Left kidney (tissue), 8 donors: ENCODE measurements around the gene RFTN2. TPM values are rescaled to one million over a fixed set of nuclear protein-coding genes. Genes with fewer than 3 reads are reported as not detected.
"Not testable (repeated sequence)": the region's sequence is repeated elsewhere in the genome, so short reads cannot be mapped to it uniquely, and the experiment has no call there.

Experiments
- DNase-seq: peaks from one replicate; pipeline ENCODE4 v3.0.0-alpha.2; 2013
- long read RNA-seq, 8 donors: transcript quantifications; one replicate each; lab custom pipeline, GENCODE V29; 2026
- polyA plus RNA-seq: library from polyadenylated mRNA; unstranded; fragments of 120-200 nt; gene quantifications from one replicate; pipeline ENCODE4 v1.2.1, GENCODE V29; 2013; ENCODE audit not compliant: insufficient read length

The RFTN2 gene, protein sequence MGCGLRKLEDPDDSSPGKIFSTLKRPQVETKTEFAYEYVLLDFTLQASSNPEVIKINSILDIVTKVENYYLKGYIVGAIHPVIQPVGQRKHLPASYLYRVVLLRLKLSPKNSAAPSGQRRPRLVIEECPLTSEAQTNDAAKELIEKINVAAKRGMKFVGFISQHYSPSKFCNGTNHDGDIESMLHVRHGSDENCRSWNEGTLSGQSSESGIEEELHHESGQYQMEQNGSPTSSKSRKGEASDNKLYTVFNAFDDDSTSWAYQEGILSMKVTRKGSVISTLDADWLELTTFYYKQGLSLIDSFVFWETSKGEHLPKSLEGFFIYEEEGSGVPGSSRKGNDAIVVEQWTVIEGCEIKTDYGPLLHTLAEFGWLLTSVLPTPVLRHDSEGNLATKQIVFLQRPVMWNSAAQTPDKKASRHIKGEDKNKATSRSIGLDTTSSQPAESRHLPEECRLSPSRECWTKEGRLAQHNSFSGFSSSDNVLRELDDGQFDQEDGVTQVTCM
- 19.0 TPM for polyA plus RNA-seq
- long read RNA-seq, donor 1, full-length matches to known transcripts: 7 of 7 reads
- long read RNA-seq, donor 1, partial matches to known transcripts: 0 of 7 reads
- long read RNA-seq, donor 1, other reads (novel, unspliced or antisense): 0 of 7 reads
- long read RNA-seq, donor 2, full-length matches to known transcripts: 5 of 5 reads
- long read RNA-seq, donor 2, partial matches to known transcripts: 0 of 5 reads
- long read RNA-seq, donor 2, other reads (novel, unspliced or antisense): 0 of 5 reads
- long read RNA-seq, donor 3, full-length matches to known transcripts: 3 of 3 reads
- long read RNA-seq, donor 3, partial matches to known transcripts: 0 of 3 reads
- long read RNA-seq, donor 3, other reads (novel, unspliced or antisense): 0 of 3 reads
- long read RNA-seq, donor 4: 0 reads
- long read RNA-seq, donor 5, full-length matches to known transcripts: 9 of 14 reads
- long read RNA-seq, donor 5, partial matches to known transcripts: 5 of 14 reads
- long read RNA-seq, donor 5, other reads (novel, unspliced or antisense): 0 of 14 reads
- long read RNA-seq, donor 6, full-length matches to known transcripts: 3 of 9 reads
- long read RNA-seq, donor 6, partial matches to known transcripts: 6 of 9 reads
- long read RNA-seq, donor 6, other reads (novel, unspliced or antisense): 0 of 9 reads
- long read RNA-seq, donor 7, full-length matches to known transcripts: 7 of 7 reads
- long read RNA-seq, donor 7, partial matches to known transcripts: 0 of 7 reads
- long read RNA-seq, donor 7, other reads (novel, unspliced or antisense): 0 of 7 reads
- long read RNA-seq, donor 8, full-length matches to known transcripts: 3 of 3 reads
- long read RNA-seq, donor 8, partial matches to known transcripts: 0 of 3 reads
- long read RNA-seq, donor 8, other reads (novel, unspliced or antisense): 0 of 3 reads

DNA sequence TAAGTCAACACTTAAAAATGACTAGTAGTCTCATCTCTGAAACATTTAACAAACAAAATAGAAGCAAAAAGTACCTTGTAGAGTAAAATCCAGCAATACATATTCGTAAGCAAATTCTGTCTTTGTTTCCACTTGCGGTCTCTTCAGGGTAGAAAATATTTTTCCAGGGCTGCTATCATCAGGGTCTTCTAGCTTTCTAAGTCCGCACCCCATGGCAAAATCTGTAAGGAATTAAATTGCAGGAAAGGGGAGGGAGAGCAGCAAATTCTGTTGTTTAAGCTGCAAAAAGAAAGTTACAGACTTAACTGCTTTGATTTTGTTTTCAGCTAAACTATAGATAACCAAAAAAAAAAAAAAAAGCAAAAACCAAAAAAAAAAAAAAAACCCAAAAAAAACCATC lies at the start of gene RFTN2:
Gene RFTN2 (minus strand): TSS at position 342 of the 400 bp plus-strand sequence. CDS start 129 bp downstream, at position 213.
- DNase-seq: peak; percentile 50

DNA sequence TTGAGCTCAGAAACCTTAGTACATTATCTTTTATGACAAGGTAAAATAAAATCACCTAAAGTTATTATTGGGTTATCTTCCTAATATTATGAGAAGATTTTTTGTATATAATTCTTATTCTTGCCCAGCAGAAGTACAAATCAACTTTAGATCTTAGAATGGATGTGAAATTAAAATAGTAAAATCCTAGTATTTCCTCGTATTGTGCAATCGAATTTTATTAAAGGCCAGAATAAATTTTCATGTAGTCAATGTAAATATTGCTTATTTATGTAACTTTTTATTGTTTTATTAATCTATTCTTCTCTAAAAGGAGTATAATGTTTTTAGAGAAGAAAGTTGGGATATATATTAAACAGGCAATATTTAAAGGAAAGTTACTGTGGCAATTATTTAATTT lies 42.5 kb upstream of the RFTN2 start:
- DNase-seq: no peak

DNA sequence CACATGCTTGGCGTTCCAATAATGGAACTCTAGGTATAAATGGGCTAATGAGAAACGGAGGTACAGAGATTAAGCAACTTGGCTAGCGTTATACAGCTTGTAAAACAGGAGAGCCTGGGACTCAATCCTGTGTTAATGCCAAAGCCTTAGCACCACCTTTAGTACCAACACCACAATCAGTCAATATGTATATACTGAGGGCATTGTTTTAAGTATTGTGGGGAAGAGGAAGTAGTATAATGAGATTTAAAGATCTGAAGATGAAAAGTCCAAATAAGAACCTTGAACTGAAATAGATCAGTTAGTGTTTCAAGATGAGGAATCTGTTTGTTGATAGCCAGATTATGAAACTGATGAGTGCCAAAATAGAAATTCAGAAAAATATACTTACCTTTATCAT lies 37.9 kb upstream of the RFTN2 start:
- no peak for DNase-seq

DNA sequence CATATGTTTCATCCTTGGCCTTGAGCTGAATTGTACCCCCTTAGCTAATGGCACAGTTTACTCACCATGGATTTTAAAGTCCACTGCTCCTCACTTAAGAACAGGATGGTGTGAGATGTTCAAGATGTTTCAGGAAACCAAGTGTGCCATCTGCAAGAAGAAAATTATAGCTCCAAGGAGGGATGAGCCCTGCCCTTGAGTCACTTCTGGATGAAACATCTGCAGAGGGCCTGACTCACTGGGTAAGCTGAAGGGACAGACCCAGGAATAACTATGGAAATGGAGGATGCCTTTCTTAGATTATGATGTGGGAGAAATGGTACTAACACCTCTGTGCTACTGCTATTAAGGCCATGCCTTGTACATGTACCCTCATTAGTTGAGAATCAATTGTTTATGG lies 36.2 kb upstream of the RFTN2 start:
- no peak for DNase-seq

DNA sequence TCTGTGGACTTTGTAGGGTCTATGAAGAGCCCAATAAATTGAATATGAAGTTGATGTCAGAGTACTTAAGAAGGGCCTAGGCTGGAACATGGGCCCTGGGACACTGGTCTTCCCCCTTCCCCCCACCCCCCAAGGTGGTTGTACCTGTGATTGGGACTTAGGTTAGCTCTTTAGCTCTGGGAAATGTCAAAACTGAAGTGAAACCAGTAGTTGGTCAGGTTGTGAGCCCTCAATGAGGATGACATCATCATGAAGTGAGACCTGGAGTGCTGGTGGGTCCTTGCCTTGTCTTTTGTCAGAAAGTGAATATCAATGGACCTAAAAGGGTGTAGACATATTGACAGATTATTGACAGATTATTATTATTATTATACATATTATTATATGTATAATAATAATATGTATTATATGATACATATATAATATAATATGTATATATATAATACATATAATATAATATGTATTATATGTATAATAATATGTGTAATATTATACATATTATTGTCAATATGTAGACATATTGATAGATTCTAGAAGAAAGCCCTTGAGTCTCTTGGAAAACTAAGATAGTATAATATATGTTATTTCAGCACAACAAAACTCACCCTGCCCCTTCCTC lies 35.1 kb upstream of the RFTN2 start:
- no peak for DNase-seq

DNA sequence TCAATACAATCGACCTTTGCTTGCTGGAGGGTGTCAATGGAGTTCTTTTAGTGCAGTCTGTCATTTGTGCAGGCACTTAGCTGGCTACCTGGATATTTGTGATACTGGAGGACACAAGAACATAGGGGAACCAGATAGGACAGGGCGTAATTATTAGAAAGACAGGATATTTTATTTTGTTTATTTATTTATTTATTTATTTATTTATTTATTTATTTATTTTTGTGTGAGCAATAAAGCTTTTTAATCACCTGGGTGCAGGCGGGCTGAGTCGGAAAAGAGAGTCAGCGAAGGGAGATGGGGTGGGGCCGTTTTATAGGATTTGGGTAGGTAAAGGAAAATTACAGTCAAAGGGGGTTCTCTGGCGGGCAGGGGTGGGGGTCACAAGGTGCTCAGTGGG lies 33.8 kb upstream of the RFTN2 start:
- not testable (repeated sequence) for DNase-seq

DNA sequence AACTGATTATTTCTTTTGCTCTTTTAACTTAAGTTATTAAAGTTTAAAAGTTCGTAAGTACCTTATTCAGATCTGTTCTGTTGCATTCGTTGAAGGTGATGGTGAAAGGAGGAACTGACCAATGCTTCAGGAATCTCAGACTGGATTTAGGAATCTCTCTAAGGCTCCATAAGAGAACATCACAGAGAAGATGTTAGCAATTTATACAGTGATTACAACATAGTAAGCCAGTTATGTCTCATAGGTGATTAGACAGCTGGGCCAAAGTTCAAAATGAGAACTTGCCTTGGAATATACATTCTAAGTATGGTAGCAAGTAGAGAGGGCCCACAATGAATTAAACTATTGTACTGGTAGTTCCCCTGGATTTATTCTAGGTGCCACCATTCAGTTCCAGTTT lies 32.9 kb upstream of the RFTN2 start:
- no peak for DNase-seq

DNA sequence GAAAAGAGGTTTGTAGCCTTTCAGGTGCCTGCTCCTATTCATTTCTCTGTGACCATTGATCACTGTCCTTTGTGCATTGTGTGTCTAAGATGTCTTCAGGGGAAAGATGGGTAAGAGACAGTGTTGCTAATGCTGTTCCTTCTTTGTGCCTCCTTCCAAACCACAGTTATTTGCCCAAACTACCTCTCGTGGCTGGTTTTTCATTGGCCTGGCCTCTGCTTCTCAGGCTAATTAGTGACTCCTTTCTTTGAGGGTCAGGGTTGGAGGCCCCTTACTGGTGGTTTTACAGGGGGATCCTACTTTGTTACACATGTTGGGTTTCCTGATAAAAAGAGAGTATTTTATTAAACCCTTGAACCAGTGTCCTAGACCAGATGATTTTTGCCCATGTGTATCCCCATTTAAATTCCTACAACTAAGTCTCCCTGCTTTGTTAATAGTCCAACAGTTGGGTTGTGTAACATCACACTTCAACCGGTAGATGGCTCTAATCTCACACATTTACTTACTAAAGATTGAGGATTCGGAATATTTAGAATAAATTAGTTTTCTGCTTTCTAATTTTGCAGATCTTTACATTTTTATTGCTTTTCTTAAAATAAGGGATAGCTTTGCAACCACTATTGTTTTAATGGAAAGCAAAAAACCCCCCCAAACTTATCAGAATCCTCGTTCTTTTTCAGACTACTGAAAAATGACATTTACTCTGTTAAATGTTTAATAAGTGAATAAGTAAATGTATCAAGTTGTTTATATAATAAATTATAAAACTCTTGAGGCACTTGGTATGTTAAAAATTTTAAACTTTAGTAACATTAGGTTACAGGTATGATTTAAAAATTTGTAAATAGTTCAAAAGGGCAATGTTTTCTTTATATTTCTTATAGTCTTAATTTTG lies 32.2 kb upstream of the RFTN2 start:
- peak; percentile 24 for DNase-seq

DNA sequence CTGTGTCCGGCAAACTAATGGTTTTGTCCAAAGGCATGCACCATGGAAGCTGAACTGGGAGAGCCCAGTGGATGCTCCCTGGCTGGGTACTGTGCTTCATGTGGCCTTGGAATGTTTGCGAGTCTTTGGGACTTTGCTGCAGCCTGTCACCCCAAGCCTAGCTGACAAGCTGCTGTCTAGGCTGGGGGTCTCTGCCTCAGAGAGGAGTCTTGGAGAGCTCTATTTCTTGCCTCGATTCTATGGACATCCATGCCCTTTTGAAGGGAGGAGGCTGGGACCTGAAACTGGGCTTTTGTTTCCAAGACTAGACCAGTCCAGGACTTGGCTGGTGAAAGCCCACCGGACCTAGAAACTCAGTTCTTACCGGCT lies 31.4 kb upstream of the RFTN2 start:
- no peak for DNase-seq

DNA sequence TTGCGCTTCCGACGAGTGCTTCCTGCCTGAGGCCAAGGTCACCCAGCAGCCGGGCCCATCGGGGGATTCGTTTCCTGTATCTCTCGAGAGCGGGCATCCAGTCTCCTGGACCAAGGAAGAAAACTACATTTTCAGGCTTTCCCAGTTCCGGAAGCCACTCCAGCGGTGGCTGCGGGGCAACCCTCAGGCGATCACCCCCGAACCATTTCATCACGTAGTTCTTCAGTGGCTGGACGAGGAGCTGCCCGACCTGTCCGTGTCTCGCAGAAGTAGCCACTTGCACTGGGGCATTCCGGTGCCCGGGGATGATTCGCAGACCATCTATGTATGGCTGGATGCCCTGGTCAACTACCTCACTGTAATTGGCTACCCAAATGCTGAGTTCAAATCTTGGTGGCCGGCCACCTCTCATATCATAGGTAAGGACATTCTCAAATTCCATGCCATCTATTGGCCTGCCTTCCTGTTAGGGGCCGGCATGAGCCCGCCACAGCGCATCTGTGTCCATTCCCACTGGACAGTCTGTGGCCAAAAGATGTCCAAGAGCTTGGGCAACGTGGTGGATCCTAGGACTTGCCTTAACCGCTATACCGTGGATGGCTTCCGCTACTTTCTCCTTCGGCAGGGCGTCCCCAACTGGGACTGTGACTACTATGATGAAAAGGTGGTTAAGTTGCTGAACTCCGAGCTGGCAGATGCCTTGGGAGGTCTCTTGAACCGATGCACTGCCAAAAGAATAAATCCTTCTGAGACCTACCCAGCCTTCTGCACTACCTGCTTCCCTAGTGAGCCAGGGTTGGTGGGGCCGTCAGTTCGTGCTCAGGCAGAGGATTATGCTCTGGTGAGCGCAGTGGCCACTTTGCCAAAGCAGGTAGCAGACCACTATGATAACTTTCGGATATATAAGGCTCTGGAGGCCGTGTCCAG lies 30.8 kb upstream of the RFTN2 start:
- no peak for DNase-seq

DNA sequence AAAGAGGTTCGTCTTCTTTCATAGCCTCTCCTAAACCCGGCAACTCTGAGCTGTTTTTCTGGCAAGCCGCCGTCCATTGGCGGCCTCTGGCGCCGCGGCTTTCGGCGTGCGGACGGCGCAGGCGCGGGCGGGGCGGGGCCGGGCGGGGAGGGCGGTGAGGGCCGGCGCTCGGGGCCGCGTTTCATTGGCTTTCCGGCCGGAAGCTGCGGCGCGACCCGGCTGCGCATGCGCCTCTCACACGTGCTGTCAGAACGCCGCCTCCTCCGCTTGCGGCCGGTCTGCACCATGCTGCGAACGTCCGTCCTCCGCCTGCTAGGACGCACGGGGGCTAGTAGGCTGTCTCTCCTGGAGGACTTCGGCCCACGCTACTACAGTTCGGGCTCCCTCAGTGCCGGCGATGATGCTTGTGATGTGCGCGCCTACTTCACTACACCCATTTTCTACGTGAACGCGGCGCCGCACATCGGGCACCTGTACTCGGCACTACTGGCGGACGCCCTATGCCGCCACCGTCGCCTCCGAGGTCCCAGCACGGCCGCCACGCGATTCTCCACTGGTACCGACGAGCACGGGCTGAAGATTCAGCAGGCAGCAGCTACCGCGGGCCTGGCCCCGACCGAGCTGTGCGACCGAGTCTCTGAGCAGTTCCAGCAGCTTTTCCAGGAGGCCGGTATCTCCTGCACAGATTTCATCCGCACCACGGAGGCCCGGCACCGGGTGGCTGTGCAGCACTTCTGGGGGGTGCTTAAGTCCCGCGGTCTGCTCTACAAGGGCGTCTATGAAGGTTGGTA lies 29.9 kb upstream of the RFTN2 start, which contains the start of gene MARS2:
Gene MARS2 (plus strand): TSS at position 249 of the 791 bp plus-strand sequence. CDS start 37 bp downstream, at position 286.
- DNase-seq: peak; percentile 88

DNA sequence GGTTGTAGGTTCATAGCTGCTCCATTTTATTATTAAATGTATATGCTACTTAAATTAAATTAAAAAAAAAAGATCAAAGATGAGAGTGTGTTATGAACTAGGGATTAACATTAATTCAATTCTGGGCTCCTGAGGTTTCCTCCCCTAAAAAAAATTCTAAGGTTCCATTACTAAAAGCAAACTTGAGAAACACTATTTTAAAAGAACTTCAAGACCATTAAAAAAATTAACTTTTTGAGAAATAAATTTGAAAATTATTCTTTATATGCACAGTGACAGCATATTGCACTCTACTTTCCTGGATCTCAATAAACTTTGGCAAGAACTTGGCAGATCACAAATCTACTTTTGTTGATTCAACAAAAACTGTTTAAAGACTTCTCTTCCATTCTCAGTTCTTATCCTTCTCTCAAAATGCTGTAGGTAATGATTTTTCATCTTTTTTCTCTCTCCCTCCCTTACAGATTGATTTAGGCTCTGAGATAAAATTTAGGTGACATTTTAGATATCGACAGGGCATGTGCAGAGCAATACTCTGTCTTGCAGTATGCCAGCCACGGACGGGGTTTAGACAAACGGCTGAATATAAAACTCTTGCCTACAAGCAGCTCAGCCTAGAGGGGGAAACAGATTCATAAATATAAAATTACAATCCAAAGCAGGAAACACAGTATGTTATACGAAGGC lies 29.2 kb upstream of the RFTN2 start:
- no peak for DNase-seq

DNA sequence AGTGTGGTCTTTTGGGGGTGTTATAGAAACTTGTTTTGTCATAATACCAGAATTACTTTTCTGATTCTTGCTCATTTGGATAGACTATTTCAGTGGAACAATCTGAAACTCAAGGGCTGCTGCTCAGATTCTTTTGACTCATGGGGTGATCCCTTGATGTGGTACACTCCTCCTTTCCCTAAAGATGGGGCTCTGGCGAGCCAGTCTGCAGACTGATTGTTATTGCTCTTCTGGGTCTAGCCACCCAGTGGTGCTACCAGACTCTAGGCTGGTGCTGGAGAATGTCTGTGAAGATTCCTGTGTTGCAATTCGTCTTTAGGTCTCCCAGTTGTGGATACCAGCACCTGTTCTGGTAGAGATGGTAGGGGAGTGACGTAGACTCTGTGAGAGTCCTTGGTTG lies 25.6 kb upstream of the RFTN2 start:
- DNase-seq: no peak

DNA sequence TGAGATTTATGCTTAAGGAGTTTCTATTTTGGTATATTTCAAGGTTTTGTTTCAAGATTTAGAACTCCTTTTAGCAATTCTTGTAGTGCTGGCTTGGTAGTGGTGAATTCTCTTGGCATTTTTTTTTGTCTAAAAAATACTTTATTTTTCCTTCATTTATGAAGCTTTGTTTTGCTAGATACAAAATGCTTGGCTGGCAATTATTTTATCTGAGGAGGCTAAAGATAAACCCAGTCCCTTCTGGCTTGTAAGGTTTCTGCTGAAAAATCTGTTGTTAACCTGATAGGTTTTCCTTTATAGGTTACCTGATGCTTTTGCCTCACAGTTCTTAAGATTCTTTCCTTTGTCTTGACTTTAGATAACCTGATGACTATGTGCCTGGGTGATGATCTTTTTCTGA lies 24.3 kb upstream of the RFTN2 start:
- DNase-seq: not testable (repeated sequence)

DNA sequence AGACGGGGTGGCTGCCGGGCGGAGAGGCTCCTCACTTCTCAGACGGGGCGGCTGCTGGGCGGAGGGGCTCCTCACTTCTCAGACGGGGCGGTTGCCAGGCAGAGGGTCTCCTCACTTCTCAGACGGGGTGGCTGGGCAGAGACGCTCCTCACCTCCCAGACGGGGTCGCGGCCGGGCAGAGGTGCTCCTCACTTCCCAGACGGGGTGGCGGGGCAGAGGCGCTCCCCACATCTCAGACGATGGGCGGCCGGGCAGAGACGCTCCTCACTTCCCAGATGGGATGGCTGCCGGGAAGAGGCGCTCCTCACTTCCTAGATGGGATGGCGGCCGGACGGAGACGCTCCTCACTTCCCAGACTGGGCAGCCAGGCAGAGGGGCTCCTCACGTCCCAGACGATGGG lies 21.2 kb upstream of the RFTN2 start:
- DNase-seq: not testable (repeated sequence)

DNA sequence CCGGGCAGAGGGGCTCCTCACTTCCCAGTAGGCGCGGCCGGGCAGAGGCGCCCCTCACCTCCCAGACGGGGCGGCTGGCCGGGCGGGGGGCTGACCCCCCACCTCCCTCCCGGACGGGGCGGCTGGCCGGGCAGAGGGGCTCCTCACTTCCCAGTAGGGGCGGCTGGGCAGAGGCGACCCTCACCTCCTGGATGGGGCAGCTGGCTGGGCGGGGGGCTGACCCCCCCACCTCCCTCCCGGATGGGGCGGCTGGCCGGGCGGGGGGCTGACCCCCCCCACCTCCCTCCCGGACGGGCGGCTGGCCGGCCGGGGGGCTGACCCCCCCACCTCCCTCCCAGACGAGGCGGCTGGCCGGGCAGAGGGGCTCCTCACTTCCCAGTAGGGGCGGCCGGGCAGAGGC lies 20.6 kb upstream of the RFTN2 start:
- DNase-seq: not testable (repeated sequence)

DNA sequence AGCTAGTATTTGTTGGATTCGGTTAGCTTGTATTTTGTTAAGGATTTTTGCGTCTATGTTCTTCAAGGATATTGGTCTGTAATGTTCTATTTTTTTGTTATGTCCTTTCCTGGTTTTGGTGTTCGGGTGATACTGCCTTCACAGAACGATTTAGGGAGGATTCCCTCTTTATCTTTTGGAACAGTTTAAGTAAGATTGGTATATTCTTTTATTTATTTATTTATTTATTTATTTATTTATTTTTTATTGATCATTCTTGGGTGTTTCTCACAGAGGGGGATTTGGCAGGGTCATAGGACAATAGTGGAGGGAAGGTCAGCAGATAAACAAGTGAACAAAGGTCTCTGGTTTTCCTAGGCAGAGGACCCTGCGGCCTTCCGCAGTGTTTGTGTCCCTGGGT lies 19.8 kb upstream of the RFTN2 start:
- DNase-seq: not testable (repeated sequence)

DNA sequence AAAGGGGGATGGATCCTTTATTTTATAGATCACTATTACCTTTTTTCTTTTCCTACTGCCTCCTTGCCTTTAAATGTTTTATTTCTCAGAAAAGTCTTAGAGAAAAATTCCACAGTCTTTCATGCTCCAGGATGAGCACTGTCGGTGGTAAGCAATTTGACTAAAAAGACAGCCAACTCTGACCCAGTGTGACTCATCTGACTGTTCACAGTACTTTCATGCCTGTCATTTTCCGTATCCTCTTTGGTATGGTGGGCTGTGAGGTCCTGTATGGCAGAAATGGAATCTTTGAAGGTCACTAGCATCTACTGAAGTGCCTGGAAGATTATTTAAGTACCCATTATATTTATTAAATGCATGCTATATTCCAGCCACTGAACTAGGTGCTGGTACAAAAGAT lies 2.1 kb upstream of the RFTN2 start:
- no peak for DNase-seq
